WTC11 (cell line): Measurements from ENCODE around the gene AATK. TPM values are rescaled to one million over a fixed set of nuclear protein-coding genes. Genes with fewer than 3 reads are reported as not detected.

Experiments
- ATAC-seq: fragments of 200-7000 bp; cut with Tn5 transposase; 2 replicates; pipeline ENCODE4 v1.10.0; 2021; ENCODE audit warnings: mild to moderate bottlenecking, moderate library complexity
- CTCF ChIA-PET: fragments of 300-600 bp; sonication (Branson Sonifier 250); formaldehyde crosslinking; loops from one replicate; lab custom pipeline; 2021; ENCODE audit warnings: antibody characterized with exemption; lab: Charles Lee
- POLR2A ChIA-PET: fragments of 350-600 bp; sonication (Branson Sonifier 250); formaldehyde crosslinking; loops from one replicate; lab custom pipeline; 2021; ENCODE audit warnings: antibody characterized with exemption; lab: Charles Lee
- DNase-seq: peaks from one replicate; pipeline ENCODE4 v3.0.0; 2021; ENCODE audit warnings: low spot score
- H3K27ac Mint-ChIP-seq: 2 replicates; pipeline ENCODE4 v1.8.0; 2021; ENCODE audit warnings: mixed read lengths
- H3K27me3 Mint-ChIP-seq: 2 replicates; pipeline ENCODE4 v1.8.0; 2021; ENCODE audit warnings: low read depth, mild to moderate bottlenecking, moderate library complexity, mixed read lengths
- H3K36me3 Mint-ChIP-seq: 2 replicates; pipeline ENCODE4 v1.8.0; 2021; ENCODE audit warnings: mixed read lengths
- H3K4me1 Mint-ChIP-seq: 2 replicates; pipeline ENCODE4 v1.8.0; 2022; ENCODE audit warnings: mixed read lengths
- H3K4me3 Mint-ChIP-seq: 2 replicates; pipeline ENCODE4 v1.8.0; 2021; ENCODE audit warnings: mild to moderate bottlenecking, moderate library complexity, mixed read lengths
- H3K9me3 Mint-ChIP-seq: 2 replicates; pipeline ENCODE4 v1.8.0; 2021; ENCODE audit warnings: mixed read lengths
- ATF1 ChIP-seq: sonication (generic); formaldehyde crosslinking; IDR thresholded peaks from 2 replicates; pipeline ENCODE4 v1.8.1; 2023; ENCODE audit warnings: mild to moderate bottlenecking, moderate library complexity, missing genetic modification reagents
- CREM ChIP-seq: sonication (generic); formaldehyde crosslinking; IDR thresholded peaks from 2 replicates; pipeline ENCODE4 v1.8.1; 2022; ENCODE audit warnings: mild to moderate bottlenecking, missing genetic modification reagents, moderate library complexity
- ESRRA ChIP-seq: sonication (generic); formaldehyde crosslinking; IDR thresholded peaks from 2 replicates; pipeline ENCODE4 v1.8.1; 2022; ENCODE audit warnings: mild to moderate bottlenecking, missing genetic modification reagents, borderline replicate concordance
- IRF2 ChIP-seq: sonication (generic); formaldehyde crosslinking; IDR thresholded peaks from 2 replicates; pipeline ENCODE4 v1.8.0; 2022; ENCODE audit warnings: low read depth, missing genetic modification reagents, borderline replicate concordance
- JUN ChIP-seq: sonication (generic); formaldehyde crosslinking; IDR thresholded peaks from 2 replicates; pipeline ENCODE4 v1.8.0; 2023; ENCODE audit warnings: mild to moderate bottlenecking, missing genetic modification reagents
- KAT7 ChIP-seq: sonication (generic); formaldehyde crosslinking; IDR thresholded peaks from 2 replicates; pipeline ENCODE4 v1.8.1; 2023; ENCODE audit warnings: missing genetic modification reagents, mild to moderate bottlenecking, borderline replicate concordance
- NFATC4 ChIP-seq: fragments of 250-450 bp; sonication (Bioruptor Pico); IDR thresholded peaks from 2 replicates; pipeline ENCODE4 v1.9.0; 2021; ENCODE audit warnings: mild to moderate bottlenecking
- SMAD3 ChIP-seq: sonication (generic); formaldehyde crosslinking; IDR thresholded peaks from 2 replicates; pipeline ENCODE4 v1.8.0; 2022; ENCODE audit warnings: missing genetic modification reagents, mild to moderate bottlenecking, borderline replicate concordance
- TEAD4 ChIP-seq: sonication (generic); formaldehyde crosslinking; IDR thresholded peaks from 2 replicates; pipeline ENCODE4 v1.8.0; 2022; ENCODE audit warnings: mild to moderate bottlenecking, missing genetic modification reagents
- ZNF138 ChIP-seq: sonication (generic); formaldehyde crosslinking; conservative IDR thresholded peaks from 2 replicates; pipeline ENCODE4 v1.8.1; 2022; ENCODE audit warnings: mild to moderate bottlenecking, moderate library complexity, missing genetic modification reagents
- ZNF396 ChIP-seq: fragments of 250-450 bp; sonication (Bioruptor Pico); IDR thresholded peaks from 2 replicates; pipeline ENCODE4 v1.8.0; 2021; ENCODE audit warnings: mild to moderate bottlenecking, moderate library complexity, borderline replicate concordance
- ZNF416 ChIP-seq: fragments of 250-450 bp; sonication (Bioruptor Pico); IDR thresholded peaks from 2 replicates; pipeline ENCODE4 v1.9.0; 2021; ENCODE audit warnings: mild to moderate bottlenecking, inconsistent platforms
- total RNA-seq: library from RNA; stranded (reverse); gene quantifications from 3 replicates; pipeline ENCODE4 v1.2.3, GENCODE V29; 2021
- TF ChIP-seq, protein P1 (sequence below): sonication (generic); formaldehyde crosslinking; IDR thresholded peaks from 2 replicates; pipeline ENCODE4 v1.8.1; 2022; ENCODE audit warnings: missing genetic modification reagents, borderline replicate concordance
- TF ChIP-seq, protein P2 (sequence below): fragments of 250-450 bp; sonication (Bioruptor Pico); IDR thresholded peaks from 2 replicates; pipeline ENCODE4 v1.8.0; 2021; ENCODE audit warnings: mild to moderate bottlenecking
- TF ChIP-seq, protein P3 (sequence below): sonication (generic); formaldehyde crosslinking; IDR thresholded peaks from 2 replicates; pipeline ENCODE4 v1.8.1; 2022; ENCODE audit warnings: mild to moderate bottlenecking, moderate library complexity, missing genetic modification reagents
- TF ChIP-seq, protein P4 (sequence below): sonication (generic); formaldehyde crosslinking; IDR thresholded peaks from 2 replicates; pipeline ENCODE4 v1.8.0; 2022; ENCODE audit warnings: mild to moderate bottlenecking, missing genetic modification reagents
- TF ChIP-seq, protein P5 (sequence below): fragments of 250-450 bp; sonication (Bioruptor Pico); IDR thresholded peaks from 2 replicates; pipeline ENCODE4 v1.9.0; 2021; ENCODE audit warnings: moderate library complexity, mild to moderate bottlenecking, inconsistent platforms, borderline replicate concordance
- TF ChIP-seq, protein P6 (sequence below): sonication (generic); formaldehyde crosslinking; IDR thresholded peaks from 2 replicates; pipeline ENCODE4 v1.8.0; 2022; ENCODE audit warnings: mild to moderate bottlenecking, missing genetic modification reagents
- TF ChIP-seq, protein P7 (sequence below): sonication (generic); formaldehyde crosslinking; conservative IDR thresholded peaks from 2 replicates; pipeline ENCODE4 v1.8.1; 2023; ENCODE audit warnings: mild to moderate bottlenecking, low read depth, missing genetic modification reagents, moderate library complexity
- TF ChIP-seq, protein P8 (sequence below): fragments of 250-450 bp; sonication (Bioruptor Pico); IDR thresholded peaks from 2 replicates; pipeline ENCODE4 v1.9.0; 2021; ENCODE audit warnings: mild to moderate bottlenecking, borderline replicate concordance

The AATK gene
- total RNA-seq, 1 experiment from 2014 or later, result 2.9 TPM

DNA sequence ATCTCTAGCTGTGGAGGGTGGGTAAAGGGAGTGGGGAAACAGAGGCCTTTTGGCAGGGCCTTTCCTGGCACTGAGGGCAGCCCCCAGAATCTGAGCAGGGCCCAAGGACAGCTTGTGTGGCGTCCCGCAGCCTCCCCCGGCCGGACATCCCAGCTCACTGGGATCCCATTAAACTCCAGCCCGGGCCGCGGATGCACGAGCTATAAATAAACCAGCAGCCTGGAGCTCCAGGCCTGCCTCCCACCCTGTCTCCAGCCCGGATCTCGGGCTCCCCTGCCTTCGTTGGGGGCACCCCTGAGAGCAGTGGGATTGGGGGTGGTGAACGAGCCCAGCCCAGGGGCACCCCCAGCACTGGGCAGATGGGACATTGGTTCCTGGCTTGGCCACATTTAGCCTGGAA is 13.8 kb upstream of the AATK start (continued):
- TF ChIP-seq, protein P1, sequence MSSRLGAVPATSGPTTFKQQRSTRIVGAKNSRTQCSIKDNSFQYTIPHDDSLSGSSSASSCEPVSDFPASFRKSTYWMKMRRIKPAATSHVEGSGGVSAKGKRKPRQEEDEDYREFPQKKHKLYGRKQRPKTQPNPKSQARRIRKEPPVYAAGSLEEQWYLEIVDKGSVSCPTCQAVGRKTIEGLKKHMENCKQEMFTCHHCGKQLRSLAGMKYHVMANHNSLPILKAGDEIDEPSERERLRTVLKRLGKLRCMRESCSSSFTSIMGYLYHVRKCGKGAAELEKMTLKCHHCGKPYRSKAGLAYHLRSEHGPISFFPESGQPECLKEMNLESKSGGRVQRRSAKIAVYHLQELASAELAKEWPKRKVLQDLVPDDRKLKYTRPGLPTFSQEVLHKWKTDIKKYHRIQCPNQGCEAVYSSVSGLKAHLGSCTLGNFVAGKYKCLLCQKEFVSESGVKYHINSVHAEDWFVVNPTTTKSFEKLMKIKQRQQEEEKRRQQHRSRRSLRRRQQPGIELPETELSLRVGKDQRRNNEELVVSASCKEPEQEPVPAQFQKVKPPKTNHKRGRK, result no peak
- TF ChIP-seq ZNF396, result no peak
- no peak for TF ChIP-seq ESRRA
- TF ChIP-seq, protein P2, sequence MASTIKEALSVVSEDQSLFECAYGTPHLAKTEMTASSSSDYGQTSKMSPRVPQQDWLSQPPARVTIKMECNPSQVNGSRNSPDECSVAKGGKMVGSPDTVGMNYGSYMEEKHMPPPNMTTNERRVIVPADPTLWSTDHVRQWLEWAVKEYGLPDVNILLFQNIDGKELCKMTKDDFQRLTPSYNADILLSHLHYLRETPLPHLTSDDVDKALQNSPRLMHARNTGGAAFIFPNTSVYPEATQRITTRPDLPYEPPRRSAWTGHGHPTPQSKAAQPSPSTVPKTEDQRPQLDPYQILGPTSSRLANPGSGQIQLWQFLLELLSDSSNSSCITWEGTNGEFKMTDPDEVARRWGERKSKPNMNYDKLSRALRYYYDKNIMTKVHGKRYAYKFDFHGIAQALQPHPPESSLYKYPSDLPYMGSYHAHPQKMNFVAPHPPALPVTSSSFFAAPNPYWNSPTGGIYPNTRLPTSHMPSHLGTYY (CRISPR knock-in tag), result no peak
- TF ChIP-seq, protein P3, sequence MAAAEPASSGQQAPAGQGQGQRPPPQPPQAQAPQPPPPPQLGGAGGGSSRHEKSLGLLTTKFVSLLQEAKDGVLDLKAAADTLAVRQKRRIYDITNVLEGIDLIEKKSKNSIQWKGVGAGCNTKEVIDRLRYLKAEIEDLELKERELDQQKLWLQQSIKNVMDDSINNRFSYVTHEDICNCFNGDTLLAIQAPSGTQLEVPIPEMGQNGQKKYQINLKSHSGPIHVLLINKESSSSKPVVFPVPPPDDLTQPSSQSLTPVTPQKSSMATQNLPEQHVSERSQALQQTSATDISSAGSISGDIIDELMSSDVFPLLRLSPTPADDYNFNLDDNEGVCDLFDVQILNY (CRISPR knock-in tag), result no peak
- no peak for TF ChIP-seq CREM (CRISPR knock-in tag)
- TF ChIP-seq ZNF416 (CRISPR knock-in tag), result no peak
- TF ChIP-seq, protein P4, sequence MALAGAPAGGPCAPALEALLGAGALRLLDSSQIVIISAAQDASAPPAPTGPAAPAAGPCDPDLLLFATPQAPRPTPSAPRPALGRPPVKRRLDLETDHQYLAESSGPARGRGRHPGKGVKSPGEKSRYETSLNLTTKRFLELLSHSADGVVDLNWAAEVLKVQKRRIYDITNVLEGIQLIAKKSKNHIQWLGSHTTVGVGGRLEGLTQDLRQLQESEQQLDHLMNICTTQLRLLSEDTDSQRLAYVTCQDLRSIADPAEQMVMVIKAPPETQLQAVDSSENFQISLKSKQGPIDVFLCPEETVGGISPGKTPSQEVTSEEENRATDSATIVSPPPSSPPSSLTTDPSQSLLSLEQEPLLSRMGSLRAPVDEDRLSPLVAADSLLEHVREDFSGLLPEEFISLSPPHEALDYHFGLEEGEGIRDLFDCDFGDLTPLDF (CRISPR knock-in tag), result no peak
- TF ChIP-seq, protein P5, sequence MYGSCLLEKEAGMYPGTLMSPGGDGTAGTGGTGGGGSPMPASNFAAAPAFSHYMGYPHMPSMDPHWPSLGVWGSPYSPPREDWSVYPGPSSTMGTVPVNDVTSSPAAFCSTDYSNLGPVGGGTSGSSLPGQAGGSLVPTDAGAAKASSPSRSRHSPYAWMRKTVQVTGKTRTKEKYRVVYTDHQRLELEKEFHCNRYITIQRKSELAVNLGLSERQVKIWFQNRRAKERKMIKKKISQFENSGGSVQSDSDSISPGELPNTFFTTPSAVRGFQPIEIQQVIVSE, result no peak

DNA sequence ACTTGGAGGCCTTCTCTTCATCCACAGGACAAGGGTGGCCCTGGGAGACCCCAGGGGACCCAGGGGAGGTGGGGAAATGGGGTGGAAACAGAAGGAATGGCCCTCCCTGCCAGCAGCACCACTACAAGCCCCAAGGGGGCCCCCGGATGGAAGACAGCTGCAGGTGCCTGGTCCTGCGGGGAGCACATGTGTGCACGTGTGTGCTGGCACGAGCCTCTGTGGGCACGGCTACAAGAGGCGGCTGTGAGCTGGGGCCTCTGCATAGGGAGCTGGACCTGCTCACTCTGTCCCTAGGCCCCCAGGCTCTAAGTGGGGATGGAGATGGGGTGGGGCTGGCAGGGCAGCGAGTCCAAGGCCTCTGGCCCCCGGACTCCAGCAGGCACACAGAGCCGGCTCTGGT is 13.2 kb upstream of the AATK start:
- no peaks in the 10 kb centered on the region for H3K4me1 Mint-ChIP-seq
- peaks cover 3% of the 10 kb centered on the region; the same call in 1 of the 2 replicates for H3K9me3 Mint-ChIP-seq
- CTCF ChIA-PET, result interaction anchor here (0.6 to 1.8 kb wide), 5 partner anchors 10 to 57 kb away, joined by 3 to 5 read pairs (median 3); no protein-coding TSS in a partner anchor
- no peak overlapping the region for H3K4me3 Mint-ChIP-seq
- H3K36me3 Mint-ChIP-seq, result no peaks in the 10 kb centered on the region
- no peak for TF ChIP-seq JUN (CRISPR knock-in tag)
- no peak for TF ChIP-seq ESRRA
- TF ChIP-seq, protein P6, sequence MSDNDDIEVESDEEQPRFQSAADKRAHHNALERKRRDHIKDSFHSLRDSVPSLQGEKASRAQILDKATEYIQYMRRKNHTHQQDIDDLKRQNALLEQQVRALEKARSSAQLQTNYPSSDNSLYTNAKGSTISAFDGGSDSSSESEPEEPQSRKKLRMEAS (CRISPR knock-in tag), result no peak
- no peak for TF ChIP-seq NFATC4 (CRISPR knock-in tag)
- TF ChIP-seq, protein P7, sequence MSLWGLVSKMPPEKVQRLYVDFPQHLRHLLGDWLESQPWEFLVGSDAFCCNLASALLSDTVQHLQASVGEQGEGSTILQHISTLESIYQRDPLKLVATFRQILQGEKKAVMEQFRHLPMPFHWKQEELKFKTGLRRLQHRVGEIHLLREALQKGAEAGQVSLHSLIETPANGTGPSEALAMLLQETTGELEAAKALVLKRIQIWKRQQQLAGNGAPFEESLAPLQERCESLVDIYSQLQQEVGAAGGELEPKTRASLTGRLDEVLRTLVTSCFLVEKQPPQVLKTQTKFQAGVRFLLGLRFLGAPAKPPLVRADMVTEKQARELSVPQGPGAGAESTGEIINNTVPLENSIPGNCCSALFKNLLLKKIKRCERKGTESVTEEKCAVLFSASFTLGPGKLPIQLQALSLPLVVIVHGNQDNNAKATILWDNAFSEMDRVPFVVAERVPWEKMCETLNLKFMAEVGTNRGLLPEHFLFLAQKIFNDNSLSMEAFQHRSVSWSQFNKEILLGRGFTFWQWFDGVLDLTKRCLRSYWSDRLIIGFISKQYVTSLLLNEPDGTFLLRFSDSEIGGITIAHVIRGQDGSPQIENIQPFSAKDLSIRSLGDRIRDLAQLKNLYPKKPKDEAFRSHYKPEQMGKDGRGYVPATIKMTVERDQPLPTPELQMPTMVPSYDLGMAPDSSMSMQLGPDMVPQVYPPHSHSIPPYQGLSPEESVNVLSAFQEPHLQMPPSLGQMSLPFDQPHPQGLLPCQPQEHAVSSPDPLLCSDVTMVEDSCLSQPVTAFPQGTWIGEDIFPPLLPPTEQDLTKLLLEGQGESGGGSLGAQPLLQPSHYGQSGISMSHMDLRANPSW (CRISPR knock-in tag), result no peak
- no peak for TF ChIP-seq TEAD4 (CRISPR knock-in tag)
- TF ChIP-seq ATF1 (CRISPR knock-in tag), result no peak
- TF ChIP-seq, protein P2 (CRISPR knock-in tag), result no peak
- no peak for TF ChIP-seq SMAD3 (CRISPR knock-in tag)
- no peak for TF ChIP-seq ZNF416 (CRISPR knock-in tag)
- no peak for TF ChIP-seq ZNF396
- TF ChIP-seq, protein P8, sequence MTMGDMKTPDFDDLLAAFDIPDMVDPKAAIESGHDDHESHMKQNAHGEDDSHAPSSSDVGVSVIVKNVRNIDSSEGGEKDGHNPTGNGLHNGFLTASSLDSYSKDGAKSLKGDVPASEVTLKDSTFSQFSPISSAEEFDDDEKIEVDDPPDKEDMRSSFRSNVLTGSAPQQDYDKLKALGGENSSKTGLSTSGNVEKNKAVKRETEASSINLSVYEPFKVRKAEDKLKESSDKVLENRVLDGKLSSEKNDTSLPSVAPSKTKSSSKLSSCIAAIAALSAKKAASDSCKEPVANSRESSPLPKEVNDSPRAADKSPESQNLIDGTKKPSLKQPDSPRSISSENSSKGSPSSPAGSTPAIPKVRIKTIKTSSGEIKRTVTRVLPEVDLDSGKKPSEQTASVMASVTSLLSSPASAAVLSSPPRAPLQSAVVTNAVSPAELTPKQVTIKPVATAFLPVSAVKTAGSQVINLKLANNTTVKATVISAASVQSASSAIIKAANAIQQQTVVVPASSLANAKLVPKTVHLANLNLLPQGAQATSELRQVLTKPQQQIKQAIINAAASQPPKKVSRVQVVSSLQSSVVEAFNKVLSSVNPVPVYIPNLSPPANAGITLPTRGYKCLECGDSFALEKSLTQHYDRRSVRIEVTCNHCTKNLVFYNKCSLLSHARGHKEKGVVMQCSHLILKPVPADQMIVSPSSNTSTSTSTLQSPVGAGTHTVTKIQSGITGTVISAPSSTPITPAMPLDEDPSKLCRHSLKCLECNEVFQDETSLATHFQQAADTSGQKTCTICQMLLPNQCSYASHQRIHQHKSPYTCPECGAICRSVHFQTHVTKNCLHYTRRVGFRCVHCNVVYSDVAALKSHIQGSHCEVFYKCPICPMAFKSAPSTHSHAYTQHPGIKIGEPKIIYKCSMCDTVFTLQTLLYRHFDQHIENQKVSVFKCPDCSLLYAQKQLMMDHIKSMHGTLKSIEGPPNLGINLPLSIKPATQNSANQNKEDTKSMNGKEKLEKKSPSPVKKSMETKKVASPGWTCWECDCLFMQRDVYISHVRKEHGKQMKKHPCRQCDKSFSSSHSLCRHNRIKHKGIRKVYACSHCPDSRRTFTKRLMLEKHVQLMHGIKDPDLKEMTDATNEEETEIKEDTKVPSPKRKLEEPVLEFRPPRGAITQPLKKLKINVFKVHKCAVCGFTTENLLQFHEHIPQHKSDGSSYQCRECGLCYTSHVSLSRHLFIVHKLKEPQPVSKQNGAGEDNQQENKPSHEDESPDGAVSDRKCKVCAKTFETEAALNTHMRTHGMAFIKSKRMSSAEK, result no peak
- TF ChIP-seq IRF2 (CRISPR knock-in tag), result no peak
- TF ChIP-seq KAT7, result no peak
- no peak for TF ChIP-seq ZNF138 (CRISPR knock-in tag)
- TF ChIP-seq, all 79 proteins: peak for 0
- ATAC-seq (no peak), DNase-seq (no peak)
- Mint-ChIP-seq H3K27ac (no peak overlapping the region), H3K27me3 (no peaks in the 10 kb centered on the region; the same call in 1 of the 2 replicates)
- POLR2A ChIA-PET, result interaction anchor here (0.6 kb wide), 1 partner anchor 226 kb away, joined by 5 read pairs; no protein-coding TSS in a partner anchor
